Stimulated activated CD4-positive, alpha-beta T cell treated with anti-CD3 and anti-CD28 coated beads, Interleukin-15, amount 100 ng/mL, for 1 hour (primary cell): ENCODE measurements around the gene CFAP70.
"Not testable (repeated sequence)": the region's sequence is repeated elsewhere in the genome, so short reads cannot be mapped to it uniquely, and the experiment has no call there.

ENCODE experiments used
- DNase-seq, 2 donors: peaks; one replicate each; pipeline ENCODE4 v3.0.0-alpha.2; 2020; ENCODE audit warnings: low read depth in 1 of 2, low spot score in 1 of 2

The CFAP70 gene

DNA sequence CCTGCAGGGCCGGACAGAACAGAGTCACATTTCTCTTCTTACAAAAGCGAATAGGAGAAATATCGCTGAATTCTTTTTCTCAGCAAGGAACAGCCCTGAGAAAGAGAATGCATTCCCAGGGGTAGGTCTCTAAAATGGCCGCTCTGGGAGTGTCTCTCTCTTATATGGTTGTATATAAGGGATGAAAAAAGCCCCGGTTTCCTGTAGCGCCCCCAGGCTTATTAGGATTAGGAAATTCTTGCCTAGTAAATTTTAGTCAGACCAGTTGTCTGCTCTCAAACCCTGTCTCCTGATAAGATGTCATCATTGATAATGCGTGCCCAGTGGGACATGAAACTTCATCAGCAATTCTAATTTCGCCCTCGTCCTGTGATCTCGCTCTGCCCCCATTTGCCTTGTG is 100.1 kb downstream of the CFAP70 start:
- not testable (repeated sequence) for DNase-seq

DNA sequence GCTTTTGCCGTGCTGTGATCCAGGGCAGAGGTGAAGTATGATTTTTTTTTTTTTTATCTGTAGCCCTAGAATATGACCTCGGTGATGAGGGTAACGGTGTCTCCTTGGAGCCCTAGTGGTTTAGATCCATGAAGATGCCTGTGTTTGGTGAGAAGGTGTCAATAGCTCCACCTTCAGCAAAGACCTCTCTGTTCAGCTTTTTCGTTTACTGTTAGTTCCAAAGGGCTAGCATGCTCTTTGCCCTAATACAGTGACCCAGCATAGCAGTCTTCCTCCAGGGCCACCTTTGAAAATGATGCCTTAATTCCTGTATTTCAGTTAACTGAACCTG is 105.5 kb downstream of the CFAP70 start:
- DNase-seq = no peak

DNA sequence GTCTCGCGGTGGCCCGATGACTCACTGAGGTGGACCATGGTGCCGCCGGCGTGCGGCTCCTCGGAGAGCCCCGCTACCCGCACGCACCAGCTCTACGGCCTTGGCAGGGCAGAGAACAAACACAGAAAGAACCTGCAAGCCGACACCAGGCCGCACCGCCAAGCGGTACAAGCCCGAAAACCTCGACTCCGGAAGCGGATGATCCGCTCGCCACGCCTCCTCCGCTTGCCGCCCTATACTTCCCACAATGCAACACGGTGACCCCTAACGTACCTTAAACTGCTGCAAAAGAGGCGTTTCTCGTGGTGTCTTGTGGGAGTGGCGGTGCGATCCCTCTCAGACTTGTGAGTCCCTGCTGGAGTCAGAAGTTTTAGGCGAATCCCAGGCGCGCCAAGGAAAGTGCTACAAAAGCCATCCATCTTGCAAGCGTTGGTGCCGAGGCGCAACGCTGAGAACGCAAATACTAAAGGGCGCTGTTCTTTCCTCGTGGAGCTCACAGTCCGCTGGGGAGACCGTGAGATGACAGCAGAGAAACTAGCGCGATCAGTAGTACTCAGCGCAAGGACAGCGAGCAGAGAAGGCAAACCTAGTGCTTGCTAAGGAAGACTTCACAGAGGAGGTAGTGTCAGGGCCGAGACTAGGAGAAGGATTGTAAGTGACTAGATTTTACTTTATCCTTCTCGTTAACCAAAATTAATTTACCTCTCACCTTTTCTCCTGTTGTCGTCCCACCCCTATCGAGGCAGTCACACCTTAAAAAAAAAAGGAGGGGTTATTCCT is 106.0 kb downstream of the CFAP70 start, which contains the start of gene MRPS16:
TSS of gene MRPS16 (minus strand) at position 200 of the 780 bp plus-strand sequence. CDS start at position 38, 162 bp downstream.
- peak; percentile 79 to 81 for DNase-seq

DNA sequence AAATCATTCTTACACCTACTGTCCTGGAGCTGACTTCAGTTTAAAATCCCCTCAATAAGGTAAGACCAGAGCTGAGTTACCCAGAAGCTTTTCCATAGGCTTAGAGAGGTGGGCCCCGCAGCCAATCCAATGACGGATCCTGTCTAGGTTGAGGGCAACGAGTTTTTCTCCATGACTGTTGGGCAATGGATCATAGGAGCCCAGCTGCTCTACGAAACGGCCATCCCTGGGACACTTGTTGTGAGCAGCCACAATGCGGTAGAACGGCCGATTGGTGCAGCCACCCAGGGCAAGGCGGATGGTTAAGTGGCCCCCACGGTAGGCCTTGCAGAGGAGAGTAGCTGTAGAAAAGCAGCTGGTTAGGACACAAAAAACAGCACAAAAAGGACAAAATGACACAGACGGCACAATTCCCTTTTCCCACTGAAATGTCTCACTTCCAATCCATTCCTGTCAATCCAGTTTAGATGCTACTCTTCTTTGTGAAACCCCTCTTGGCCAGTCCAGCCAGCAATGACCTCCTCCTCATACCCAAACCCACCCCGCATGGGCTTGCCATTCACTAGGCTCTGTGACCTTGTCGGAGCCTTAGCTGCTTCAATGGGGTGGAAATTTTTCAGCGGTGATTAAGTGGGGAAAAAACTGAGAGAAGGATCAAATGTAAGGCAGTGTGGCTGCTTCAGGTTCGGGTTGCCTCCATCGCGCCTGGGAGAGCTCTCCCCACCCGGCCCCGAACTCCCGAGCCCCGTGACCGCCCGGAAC is 106.8 kb downstream of the CFAP70 start:
- DNase-seq = no peak

DNA sequence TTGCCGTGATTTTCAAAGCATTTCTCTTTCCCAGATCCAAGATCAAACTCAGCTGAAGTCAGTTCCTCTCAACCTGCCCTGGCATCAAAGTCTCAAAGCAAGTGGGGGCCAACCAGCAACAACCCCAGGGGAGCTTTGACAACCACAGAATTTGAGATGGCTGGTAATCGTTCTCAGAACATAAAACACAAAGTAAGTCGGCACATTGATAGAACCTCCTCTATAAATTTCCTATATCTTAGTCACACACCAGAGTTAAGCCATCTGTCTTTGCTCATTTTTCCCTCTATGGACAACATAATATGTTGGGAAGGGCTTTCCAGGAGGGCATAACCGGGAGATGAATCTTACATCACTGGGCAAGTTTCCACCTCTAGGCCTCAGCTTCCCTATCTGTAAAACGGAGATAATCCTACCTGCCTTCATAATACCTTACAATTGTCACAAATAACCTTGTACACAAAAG is 110.4 kb downstream of the CFAP70 start:
- no peak for DNase-seq

DNA sequence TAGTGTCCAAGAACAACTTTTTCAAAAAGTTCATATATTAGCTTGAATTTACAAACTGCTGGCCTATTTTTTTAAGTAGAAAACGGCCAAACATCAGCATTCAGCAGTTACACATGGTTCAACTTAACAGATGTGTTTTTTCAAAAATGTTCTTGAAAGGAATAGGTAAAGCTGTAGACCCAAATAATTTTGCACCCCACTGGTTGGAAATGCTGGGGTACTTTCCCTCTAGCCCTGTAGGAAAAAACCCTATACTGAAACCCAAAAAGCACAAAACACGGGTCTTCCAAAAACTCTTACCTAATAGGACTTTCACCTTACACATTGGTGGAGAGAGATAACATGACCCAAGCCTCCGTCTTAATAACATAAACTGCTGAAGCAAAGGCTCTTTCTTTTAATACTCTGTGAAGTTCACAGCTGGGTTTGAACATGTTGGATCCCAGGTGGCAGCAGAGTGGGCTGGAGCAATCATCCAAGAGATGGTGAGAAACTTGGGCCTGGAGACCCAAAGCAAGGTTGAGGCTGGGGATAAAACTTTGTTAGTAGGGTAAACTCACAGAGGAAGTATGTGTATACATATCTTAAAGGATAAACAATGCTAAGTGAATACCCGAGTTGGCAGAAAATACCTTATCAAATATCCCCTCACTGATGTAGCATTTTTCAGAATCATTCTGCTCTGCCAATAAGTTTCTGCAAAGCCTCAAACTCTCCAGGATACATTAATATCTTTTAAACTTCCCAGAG is 111.0 kb downstream of the CFAP70 start:
- DNase-seq = no peak

DNA sequence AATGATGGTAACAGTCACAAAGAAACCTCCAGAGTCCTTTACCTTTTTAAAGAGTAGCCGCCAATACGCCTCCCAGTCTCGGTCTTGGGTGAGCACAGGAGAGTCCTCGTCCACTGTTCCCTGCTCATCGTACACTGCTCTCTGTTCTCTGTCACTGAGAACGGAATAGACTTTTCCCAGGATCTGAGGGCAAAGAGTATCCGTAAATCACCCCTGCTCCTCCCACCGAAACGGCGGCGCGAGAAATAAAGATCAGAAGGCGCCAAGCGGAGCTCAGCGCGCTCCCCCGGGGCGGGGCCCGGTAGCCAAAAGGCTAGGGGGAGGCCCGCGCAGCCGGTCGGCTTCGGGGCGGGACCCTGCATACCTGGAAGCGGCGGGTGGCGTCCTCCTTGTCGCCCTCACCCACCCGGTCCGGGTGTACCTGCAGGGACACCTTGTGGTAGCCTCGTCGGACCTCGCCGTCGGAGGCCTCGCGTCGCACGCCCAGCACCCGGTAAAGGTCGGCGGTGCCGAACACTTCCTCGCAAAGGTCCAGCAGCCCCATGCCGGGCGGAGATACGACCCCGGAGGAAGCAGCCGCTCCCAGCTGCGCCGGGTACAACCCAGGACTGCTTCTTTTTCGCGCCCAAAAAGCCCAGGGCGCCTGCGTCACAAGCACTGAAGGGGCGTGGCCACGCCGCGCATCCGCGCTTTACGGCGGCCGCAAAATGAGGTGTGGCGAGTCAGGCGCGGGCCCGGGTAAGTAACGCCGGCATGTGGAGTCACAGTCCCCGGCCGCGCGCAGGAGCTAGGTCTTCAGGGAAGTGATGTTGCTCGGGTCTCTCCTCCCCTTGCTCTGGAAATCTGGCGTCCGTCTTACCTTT is 111.8 kb downstream of the CFAP70 start, which contains the start of gene DNAJC9:
TSS of gene DNAJC9 (minus strand) at position 610 of the 863 bp plus-strand sequence. CDS start at position 544, 66 bp downstream.
- peak; percentile 94 to 98 for DNase-seq

DNA sequence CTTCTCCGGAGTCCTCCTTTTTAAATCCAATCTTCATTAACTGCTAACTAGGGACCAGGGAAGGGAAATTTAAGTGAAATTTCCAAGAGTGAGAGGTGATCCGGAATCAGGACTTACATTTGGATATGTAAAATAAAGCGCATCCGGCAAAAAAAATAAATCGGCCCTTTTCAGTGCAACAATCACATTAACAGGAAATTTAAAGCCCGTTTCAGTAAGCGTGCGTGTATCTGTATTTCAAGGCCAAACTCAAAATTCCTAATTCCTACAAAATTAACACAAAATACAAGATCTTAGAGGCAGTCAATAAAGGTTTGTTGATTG is 112.4 kb downstream of the CFAP70 start:
- DNase-seq = no peak

DNA sequence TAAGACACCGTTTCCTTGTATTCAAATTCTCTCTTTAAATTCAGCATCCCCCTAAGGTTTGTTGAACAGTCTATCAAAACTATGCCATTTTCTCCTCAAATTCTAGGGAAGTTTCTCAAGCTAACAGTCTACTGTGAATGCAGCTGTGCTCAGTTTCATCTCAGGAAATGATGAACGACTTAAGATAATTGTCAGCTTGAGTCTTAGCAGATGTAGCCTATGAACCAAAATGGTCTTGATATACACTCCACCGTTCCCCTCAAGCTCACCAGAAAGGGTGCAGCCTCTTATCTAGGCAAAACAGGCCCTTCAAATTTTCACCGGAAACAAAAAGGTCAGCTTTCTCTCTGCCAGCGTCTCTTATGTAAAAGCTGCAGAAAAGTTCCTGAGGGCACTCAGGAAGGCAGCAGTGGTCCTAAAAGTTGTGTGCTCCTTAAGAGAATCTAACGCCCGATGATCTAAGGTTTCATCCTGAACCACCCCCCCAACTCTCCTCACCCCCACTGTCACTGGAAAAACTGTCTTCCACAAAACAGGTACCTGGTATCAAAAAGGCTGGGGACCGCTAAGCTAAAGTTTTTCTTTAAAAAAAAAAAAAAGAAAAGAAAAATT is 113.7 kb downstream of the CFAP70 start:
- no peak for DNase-seq

DNA sequence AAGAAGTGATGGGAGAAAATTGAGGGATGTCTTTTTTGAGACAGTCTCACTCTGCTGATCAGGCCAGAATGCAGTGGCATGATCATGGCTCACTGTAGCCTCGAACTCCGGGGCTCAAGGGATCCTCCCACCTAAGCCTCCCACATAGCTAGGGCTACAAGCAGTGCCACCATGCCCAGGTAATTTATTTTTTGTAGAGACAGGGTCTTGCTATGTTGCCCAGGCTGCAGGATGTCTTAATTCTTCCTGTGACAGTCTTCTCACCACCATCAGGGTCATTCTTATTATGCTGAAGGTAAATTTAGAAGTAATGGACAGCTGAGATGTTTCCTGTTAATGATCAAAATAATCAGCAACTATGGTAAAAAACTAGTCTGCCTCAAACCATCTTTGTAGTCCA is 118.8 kb downstream of the CFAP70 start:
- no peak for DNase-seq

DNA sequence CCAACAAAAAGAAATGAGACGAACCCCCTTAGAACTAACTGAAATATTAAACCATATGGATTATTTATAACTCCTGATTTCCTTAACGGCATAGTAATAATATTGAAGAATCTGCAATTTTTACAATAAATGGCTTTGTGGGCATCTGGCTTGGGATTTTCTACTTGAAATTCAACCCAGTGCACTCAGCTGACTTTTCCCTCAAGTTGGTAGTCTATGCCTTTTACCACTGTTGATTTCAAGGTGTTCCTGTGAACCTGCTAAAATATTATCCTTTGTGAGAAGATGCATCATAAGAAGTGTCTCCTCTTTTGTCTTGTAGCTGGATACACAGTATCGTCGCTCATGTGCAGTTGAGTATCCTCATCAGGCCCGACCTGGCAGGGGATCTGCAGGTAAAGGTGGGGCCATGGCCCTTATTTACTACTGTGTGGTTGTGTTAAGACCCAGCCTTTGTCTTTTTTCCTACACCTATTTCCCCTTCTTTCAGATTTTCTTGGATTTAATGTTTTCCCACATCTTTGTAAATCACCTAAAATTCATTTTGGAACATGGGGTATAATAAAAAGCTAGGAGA is 119.6 kb downstream of the CFAP70 start:
- no peak for DNase-seq

DNA sequence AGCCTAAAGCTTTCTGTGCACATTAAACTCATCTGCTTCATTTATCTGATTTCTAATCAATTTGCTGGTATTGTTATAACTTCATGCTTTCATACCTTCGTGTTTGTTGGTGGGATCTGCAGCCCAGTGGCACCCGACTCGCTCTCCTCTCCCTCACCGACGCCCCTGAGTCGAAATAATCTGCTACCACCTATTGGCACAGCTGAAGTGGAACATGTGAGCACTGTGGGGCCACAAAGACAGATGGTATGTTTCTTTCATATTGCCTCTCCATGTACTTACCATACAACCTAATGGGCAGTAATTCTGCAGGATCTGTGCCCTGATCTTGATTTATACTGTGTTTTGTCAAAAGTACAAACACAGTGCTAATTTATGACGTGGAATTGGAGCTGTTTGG is 124.0 kb downstream of the CFAP70 start:
- DNase-seq = no peak

DNA sequence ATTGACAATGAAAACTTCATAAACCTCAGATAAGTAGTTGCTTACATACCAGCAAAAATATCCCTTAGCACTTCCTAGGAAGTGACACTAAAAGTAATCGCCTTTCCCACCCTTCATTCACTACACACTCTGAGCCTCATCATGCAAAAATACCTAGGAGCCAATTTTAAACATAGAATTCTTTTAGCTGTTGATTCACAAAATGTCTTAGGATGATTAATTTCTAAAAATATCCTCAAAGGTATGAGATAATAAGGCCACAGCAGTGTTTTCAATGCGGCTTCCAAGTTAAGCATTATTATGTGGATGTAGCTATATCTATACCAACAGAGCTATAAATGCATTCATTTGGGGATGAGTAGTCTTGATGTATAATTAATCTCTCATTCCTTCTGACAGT is 124.8 kb downstream of the CFAP70 start:
- DNase-seq = no peak

DNA sequence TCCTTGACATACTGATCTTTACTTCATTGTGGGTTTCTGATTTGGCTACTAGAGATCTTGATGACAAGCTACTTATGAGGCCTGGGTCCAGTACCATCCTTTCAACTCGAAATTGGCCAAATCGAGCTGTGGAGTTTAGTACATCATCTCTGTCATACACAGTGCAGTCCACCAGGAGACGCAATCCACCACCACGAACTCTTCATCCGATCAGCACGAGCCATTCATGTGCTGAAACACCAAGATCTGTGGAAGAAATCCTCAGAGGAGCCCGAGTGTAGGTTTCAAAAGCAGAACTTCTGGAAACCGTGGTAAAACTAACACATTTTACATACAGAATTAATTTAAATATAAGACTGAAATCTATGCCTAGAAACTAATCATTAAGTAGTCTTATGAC is 125.8 kb downstream of the CFAP70 start:
- no peak for DNase-seq

DNA sequence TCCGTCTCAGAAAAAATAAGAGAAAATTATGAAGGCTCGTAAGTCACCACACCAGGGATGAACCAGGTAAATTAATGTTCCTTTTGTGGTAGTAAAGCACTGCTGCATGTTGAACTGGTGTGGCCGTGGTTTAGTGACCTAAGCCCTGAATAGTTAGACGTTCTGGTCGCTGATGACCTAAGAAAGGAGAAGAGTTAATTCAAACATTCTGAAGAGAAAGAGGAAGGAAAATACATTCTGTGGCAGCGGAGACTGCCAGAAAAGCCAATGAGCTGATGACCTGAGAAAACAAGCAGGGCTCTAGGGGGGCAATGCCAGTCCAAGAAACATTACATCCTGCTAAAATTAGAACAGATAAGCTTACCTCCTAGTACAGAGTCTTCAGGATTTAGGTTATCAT is 129.1 kb downstream of the CFAP70 start:
- no peak for DNase-seq

DNA sequence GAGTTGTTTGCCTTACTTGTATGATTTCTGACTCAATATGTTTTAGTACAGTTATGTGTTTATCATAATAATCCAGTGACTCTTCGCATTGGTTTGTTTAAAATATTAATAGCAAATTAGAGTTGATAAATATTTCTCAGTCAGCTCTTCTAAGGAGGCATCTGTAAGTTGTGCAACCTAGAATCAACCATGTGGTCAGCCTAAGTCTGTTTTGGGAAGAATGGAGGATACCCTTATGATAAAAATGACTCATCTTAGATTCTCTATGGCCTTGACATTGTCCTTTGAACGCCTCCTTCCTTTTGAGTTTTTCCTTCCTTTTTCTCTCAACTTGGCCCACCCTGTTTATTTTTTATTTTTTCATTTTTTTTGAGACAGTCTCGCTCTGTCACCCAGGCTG is 130.4 kb downstream of the CFAP70 start:
- no peak for DNase-seq

DNA sequence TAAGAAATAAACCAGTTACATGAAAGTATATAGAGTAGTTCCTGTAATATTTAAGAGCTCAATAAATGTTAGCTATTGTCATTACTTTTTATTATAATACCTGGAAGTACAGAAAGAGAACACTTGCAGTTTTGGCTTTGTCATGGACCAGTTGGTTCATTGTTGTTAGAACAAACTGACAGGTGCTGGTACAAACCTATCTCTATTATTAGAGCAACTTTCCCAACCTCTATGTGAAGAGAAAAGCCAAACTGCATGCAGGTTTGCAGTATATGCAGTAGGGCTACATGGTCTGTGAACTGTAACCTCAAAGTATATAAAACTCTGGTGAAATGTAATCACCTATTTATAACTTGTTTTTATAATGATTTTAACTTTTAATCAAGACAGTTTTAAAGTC is 132.0 kb downstream of the CFAP70 start:
- DNase-seq = no peak

DNA sequence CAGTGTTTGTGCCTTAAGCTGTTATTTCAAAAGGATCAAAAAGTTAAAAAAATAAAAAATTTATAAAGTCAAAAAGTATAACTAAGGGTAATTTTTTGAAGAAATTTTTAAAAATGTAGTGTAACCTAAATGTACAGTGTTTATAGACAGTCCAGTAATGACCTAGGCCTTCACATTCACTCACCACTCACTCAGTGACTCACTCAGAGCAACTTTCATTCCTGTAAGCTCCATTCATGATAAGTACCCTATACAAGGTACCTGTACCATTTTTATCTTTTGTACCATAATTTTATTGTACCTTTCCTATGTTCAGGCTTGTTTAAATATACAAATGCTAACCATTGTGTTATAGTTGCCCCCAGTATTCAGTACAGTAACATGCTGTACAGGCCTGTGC is 133.1 kb downstream of the CFAP70 start:
- DNase-seq = no peak

DNA sequence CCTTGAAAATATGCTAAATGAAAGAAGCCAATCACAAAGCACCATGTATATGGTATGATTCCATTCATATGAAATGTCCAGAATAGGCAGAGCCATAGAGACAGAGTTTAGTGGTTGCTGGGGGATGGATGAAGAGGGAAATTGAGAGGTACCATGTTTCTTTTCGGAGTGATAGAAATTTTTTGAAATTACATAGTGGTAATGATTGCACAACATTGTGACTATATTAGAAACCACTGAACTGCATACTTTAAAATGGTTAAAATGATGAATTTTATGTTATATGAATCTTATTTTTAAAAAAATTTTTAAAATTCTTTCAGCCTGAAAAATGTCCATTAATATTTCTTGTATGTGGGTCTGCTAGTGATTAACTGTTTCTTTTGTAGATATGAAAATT is 137.7 kb downstream of the CFAP70 start:
- no peak for DNase-seq

DNA sequence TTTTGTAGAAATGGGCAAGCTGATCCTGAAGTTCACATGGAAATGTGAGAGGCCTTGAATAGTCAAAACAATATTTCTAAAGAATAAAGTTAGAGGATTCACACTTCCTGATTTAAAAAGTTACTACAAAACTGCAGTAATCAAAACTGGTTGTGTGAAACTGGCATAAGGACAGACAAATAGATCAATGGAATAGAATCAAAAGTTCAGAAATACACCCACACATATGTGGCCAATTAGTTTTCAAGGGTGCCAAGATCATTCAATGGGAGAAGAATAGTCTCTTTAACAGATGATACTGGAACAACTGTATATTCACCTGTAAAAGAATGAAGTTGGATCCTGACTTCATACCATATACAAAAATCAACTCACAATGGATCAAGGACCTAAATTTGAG is 139.3 kb downstream of the CFAP70 start:
- DNase-seq = no peak
